H9 (cell line): ENCODE results near the gene VAV2. TPM values are rescaled to one million over a fixed set of nuclear protein-coding genes. Genes with fewer than 3 reads are reported as not detected.

Source experiments
- DNase-seq: peaks from one replicate; pipeline ENCODE4 v3.0.0-alpha.2; 2017
- H2AFZ ChIP-seq: one replicate; pipeline ENCODE4 v1.6.1; 2013; ENCODE audit warnings: mild to moderate bottlenecking, low read length, control low read depth, moderate library complexity
- H2AK5ac ChIP-seq: 2 replicates; pipeline ENCODE4 v1.6.1; 2013; ENCODE audit warnings: low read length, control low read depth, mixed read lengths; ENCODE audit not compliant: insufficient read length
- H2BK120ac ChIP-seq: one replicate; pipeline ENCODE4 v1.6.1; 2013; ENCODE audit warnings: low read depth, mild to moderate bottlenecking, low read length, control low read depth, inconsistent platforms; ENCODE audit not compliant: poor library complexity, severe bottlenecking
- H2BK12ac ChIP-seq: 2 replicates; pipeline ENCODE4 v1.6.1; 2013; ENCODE audit warnings: low read length, control low read depth, mixed read lengths, low read depth; ENCODE audit not compliant: insufficient read length
- H2BK15ac ChIP-seq: 2 replicates; pipeline ENCODE4 v1.6.1; 2013; ENCODE audit warnings: low read depth, low read length, control low read depth
- H2BK20ac ChIP-seq: one replicate; pipeline ENCODE4 v1.6.1; 2013; ENCODE audit warnings: low read depth, mild to moderate bottlenecking, low read length, control low read depth, inconsistent platforms; ENCODE audit not compliant: poor library complexity, severe bottlenecking
- H2BK5ac ChIP-seq: 2 replicates; pipeline ENCODE4 v1.6.1; 2013; ENCODE audit warnings: low read length, control low read depth, mixed read lengths; ENCODE audit not compliant: insufficient read length
- H3K14ac ChIP-seq: 2 replicates; pipeline ENCODE4 v1.6.1; 2013; ENCODE audit warnings: low read length, control low read depth; ENCODE audit not compliant: insufficient read depth
- H3K18ac ChIP-seq: 2 replicates; pipeline ENCODE4 v1.6.1; 2013; ENCODE audit warnings: low read depth, mild to moderate bottlenecking, mixed read lengths, low read length, control low read depth; ENCODE audit not compliant: insufficient read length
- H3K23ac ChIP-seq: 2 replicates; pipeline ENCODE4 v1.6.1; 2013; ENCODE audit warnings: low read length, control low read depth, mixed read lengths, low read depth; ENCODE audit not compliant: insufficient read length
- H3K23me2 ChIP-seq: 2 replicates; pipeline ENCODE4 v1.6.1; 2013; ENCODE audit warnings: low read depth, mild to moderate bottlenecking, mixed read lengths, low read length, control low read depth; ENCODE audit not compliant: insufficient read length, poor library complexity, severe bottlenecking
- H3K27ac ChIP-seq: 2 replicates; pipeline ENCODE4 v1.5.1; 2013; ENCODE audit warnings: low read length, control low read depth, mixed read lengths, low read depth; ENCODE audit not compliant: insufficient read length
- H3K27me3 ChIP-seq: 2 replicates; pipeline ENCODE4 v1.6.1; 2013; ENCODE audit warnings: low read length, control low read depth, inconsistent platforms; ENCODE audit not compliant: insufficient read depth
- H3K4ac ChIP-seq: 2 replicates; pipeline ENCODE4 v1.6.1; 2013; ENCODE audit warnings: low read depth, mild to moderate bottlenecking, control low read depth, inconsistent platforms, low read length, moderate library complexity
- H3K4me1 ChIP-seq: 2 replicates; pipeline ENCODE4 v1.6.1; 2013; ENCODE audit warnings: low read length, control low read depth, inconsistent platforms; ENCODE audit not compliant: insufficient read depth
- H3K4me2 ChIP-seq: 2 replicates; pipeline ENCODE4 v1.6.1; 2013; ENCODE audit warnings: low read length, control low read depth, mixed read lengths; ENCODE audit not compliant: insufficient read length, insufficient read depth
- H3K56ac ChIP-seq: 2 replicates; pipeline ENCODE4 v1.6.1; 2013; ENCODE audit warnings: low read depth, mild to moderate bottlenecking, mixed read lengths, low read length, control low read depth; ENCODE audit not compliant: insufficient read length
- H3K79me1 ChIP-seq: 2 replicates; pipeline ENCODE4 v1.6.1; 2013; ENCODE audit warnings: low read depth, mild to moderate bottlenecking, moderate library complexity, low read length, control low read depth, inconsistent platforms; ENCODE audit not compliant: insufficient read depth, poor library complexity, severe bottlenecking
- H3K79me2 ChIP-seq: 2 replicates; pipeline ENCODE4 v1.6.1; 2013; ENCODE audit warnings: low read length, control low read depth, inconsistent platforms; ENCODE audit not compliant: insufficient read depth
- H3K9ac ChIP-seq: 2 replicates; pipeline ENCODE4 v1.6.1; 2013; ENCODE audit warnings: low read length, control low read depth, mixed read lengths; ENCODE audit not compliant: insufficient read length; ENCODE audit errors: extremely low read depth
- H3K9me3 ChIP-seq: one replicate; pipeline ENCODE4 v1.6.1; 2013; ENCODE audit warnings: low read depth, low read length, inconsistent platforms; ENCODE audit not compliant: control insufficient read depth
- H3T11ph ChIP-seq: one replicate; pipeline ENCODE4 v1.6.1; 2013; ENCODE audit warnings: mild to moderate bottlenecking, low read length, control low read depth, inconsistent platforms
- H4K20me1 ChIP-seq: one replicate; pipeline ENCODE4 v1.6.1; 2013; ENCODE audit not compliant: control insufficient read depth, insufficient read length, insufficient read depth
- H4K5ac ChIP-seq: 2 replicates; pipeline ENCODE4 v1.6.1; 2013; ENCODE audit warnings: low read depth, mild to moderate bottlenecking, mixed read lengths, low read length, control low read depth; ENCODE audit not compliant: insufficient read length
- H4K8ac ChIP-seq: replicated peaks from 2 replicates; pipeline ENCODE4 v1.6.1; 2013; ENCODE audit warnings: low read length, control low read depth, mixed read lengths, low read depth; ENCODE audit not compliant: insufficient read length
- H4K91ac ChIP-seq: 2 replicates; pipeline ENCODE4 v1.6.1; 2013; ENCODE audit warnings: low read depth, mild to moderate bottlenecking, moderate library complexity, mixed read lengths, low read length, control low read depth; ENCODE audit not compliant: insufficient read length
- H3K27ac Mint-ChIP-seq, 3 experiments: 2 replicates in 2 of 3; 3 replicates in 1 of 3; pipeline ENCODE4 v1.8.0; 2020 to 2021; ENCODE audit warnings: mixed read lengths in 3 of 3, mild to moderate bottlenecking in 1 of 3, moderate library complexity in 1 of 3
- H3K27me3 Mint-ChIP-seq: 2 replicates; pipeline ENCODE4 v1.8.0; 2021; ENCODE audit warnings: low read depth, mild to moderate bottlenecking, moderate library complexity, mixed read lengths
- H3K36me3 Mint-ChIP-seq, 3 experiments: 2 replicates in 2 of 3; 3 replicates in 1 of 3; pipeline ENCODE4 v1.8.0; 2020 to 2021; ENCODE audit warnings: low read depth in 3 of 3, mixed read lengths in 3 of 3; ENCODE audit not compliant: insufficient read depth in 1 of 3
- H3K4me1 Mint-ChIP-seq, 2 experiments: 2 replicates each; pipeline ENCODE4 v1.8.0; 2020; ENCODE audit warnings: mixed read lengths in 2 of 2
- H3K4me3 Mint-ChIP-seq, 2 experiments: 2 replicates in 1 of 2; 3 replicates in 1 of 2; pipeline ENCODE4 v1.8.0; 2020 to 2021; ENCODE audit warnings: mild to moderate bottlenecking in 2 of 2, mixed read lengths in 2 of 2, moderate library complexity in 1 of 2
- H3K9me3 Mint-ChIP-seq, 2 experiments: 2 replicates in 1 of 2; 3 replicates in 1 of 2; pipeline ENCODE4 v1.8.0; 2020; ENCODE audit warnings: mild to moderate bottlenecking in 2 of 2, mixed read lengths in 2 of 2, moderate library complexity in 1 of 2
- WGBS: extraction: QIAGEN DNeasy Blood & Tissue Kit; methylation state at CpG from one replicate; pipeline ENCODE4 v1.1.7; 2013; ENCODE audit warnings: missing lambda C conversion rate, low lambda C conversion rate, mixed read lengths; ENCODE audit not compliant: insufficient read length; ENCODE audit errors: extremely low coverage; 5-methylcytosine and 5-hydroxymethylcytosine counted together
- total RNA-seq: library from RNA; stranded (reverse); gene quantifications from 2 replicates; pipeline ENCODE4 v1.2.1, GENCODE V29; 2021
- TF ChIP-seq, protein P1 (sequence below): fragments of 200-600 bp; sonication (generic); conservative IDR thresholded peaks from 3 replicates; pipeline ENCODE4 v1.8.0; 2021; ENCODE audit warnings: antibody characterized with exemption, mild to moderate bottlenecking

Gene VAV2
- total RNA-seq, 1 experiment from 2014 or later, result 58.7 TPM

DNA sequence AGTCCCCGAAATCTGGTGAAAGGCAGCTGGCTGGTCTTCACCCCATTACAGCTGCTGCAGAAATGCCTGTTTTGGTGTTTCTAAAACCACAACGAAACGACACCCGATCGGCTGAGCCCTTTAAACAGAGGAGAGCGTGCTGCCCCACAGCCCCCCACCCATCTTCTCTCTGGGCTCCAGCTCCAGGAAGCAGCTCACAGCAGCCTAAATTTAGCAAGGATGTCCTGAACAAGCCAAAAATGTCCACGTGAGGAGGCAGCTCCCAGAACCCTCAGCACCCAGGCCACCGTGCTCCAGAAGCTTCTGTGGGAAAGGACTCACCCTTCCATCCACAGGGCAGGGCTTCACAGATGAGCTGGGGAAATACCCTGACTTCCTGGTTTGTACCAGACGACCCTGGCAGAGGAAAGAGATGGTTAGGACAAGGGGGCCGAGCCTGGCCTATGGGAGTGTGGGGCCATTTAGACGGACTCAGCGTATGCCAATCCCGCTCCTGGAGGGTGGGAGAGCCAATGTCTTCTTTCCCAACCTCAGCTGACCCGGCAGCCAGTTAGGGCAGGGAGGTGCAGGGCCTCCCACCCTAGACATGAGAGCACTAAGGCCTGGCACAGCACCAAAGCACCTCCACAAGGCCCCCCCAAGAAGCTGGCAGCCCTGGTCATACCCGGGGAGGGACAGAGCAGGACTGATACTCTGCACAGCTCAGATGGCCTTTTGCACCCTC, 214.9 kb downstream of the VAV2 start:
- H2BK5ac ChIP-seq, result no peak overlapping the region
- no peak overlapping the region for H3K4me2 ChIP-seq
- no peak overlapping the region for H2BK15ac ChIP-seq
- H3K4me1 Mint-ChIP-seq, result no peaks in the 10 kb centered on the region
- H3K27me3 ChIP-seq, result no peaks in the 10 kb centered on the region
- H3K4me1 ChIP-seq, result no peaks in the 10 kb centered on the region
- H2BK20ac ChIP-seq, result no peak overlapping the region
- H3K27me3 Mint-ChIP-seq, result no peaks in the 10 kb centered on the region
- H4K20me1 ChIP-seq, result no peaks in the 10 kb centered on the region
- H3K27ac Mint-ChIP-seq, result no peak overlapping the region
- WGBS, result no CpG with 5 or more reads among the region's 15 CpGs
- no peaks in the 10 kb centered on the region for H3K9me3 ChIP-seq
- H3K9ac ChIP-seq, result no peak overlapping the region
- no peaks in the 10 kb centered on the region for H3K9me3 Mint-ChIP-seq
- H3K4me3 Mint-ChIP-seq, result no peak overlapping the region
- no peak overlapping the region for H3K4ac ChIP-seq
- H4K8ac ChIP-seq, result no peak overlapping the region
- H2BK120ac ChIP-seq, result no peak overlapping the region
- H4K5ac ChIP-seq, result no peak overlapping the region
- no peak overlapping the region for H3K23ac ChIP-seq
- H3K23me2 ChIP-seq, result no peaks in the 10 kb centered on the region
- TF ChIP-seq, protein P1, sequence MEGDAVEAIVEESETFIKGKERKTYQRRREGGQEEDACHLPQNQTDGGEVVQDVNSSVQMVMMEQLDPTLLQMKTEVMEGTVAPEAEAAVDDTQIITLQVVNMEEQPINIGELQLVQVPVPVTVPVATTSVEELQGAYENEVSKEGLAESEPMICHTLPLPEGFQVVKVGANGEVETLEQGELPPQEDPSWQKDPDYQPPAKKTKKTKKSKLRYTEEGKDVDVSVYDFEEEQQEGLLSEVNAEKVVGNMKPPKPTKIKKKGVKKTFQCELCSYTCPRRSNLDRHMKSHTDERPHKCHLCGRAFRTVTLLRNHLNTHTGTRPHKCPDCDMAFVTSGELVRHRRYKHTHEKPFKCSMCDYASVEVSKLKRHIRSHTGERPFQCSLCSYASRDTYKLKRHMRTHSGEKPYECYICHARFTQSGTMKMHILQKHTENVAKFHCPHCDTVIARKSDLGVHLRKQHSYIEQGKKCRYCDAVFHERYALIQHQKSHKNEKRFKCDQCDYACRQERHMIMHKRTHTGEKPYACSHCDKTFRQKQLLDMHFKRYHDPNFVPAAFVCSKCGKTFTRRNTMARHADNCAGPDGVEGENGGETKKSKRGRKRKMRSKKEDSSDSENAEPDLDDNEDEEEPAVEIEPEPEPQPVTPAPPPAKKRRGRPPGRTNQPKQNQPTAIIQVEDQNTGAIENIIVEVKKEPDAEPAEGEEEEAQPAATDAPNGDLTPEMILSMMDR, result no peak
- H2AK5ac ChIP-seq, result no peak overlapping the region
- no peak overlapping the region for H2BK12ac ChIP-seq
- H4K91ac ChIP-seq, result no peak overlapping the region
- H3K56ac ChIP-seq, result no peak overlapping the region
- H3K27ac ChIP-seq, result no peak overlapping the region
- no peak overlapping the region for H3K14ac ChIP-seq
- no peaks in the 10 kb centered on the region for H3K79me1 ChIP-seq
- no peak for DNase-seq
- H3K36me3 Mint-ChIP-seq, result peaks cover 7 to 63% (median 35%) of the 10 kb centered on the region in 3 experiments
- H3T11ph ChIP-seq, result no peak overlapping the region
- H2AFZ ChIP-seq, result no peak overlapping the region
- H3K18ac ChIP-seq, result no peak overlapping the region
- H3K79me2 ChIP-seq, result no peaks in the 10 kb centered on the region
